ENCODE measurements around the gene TRAK1. TPM values are rescaled to one million over a fixed set of nuclear protein-coding genes. Genes with fewer than 3 reads are reported as not detected.

TRAK1 gene
- total RNA-seq, 1 experiment from 2014 or later, result 46.8 TPM

GRCh38 chr3:42187936-42188335, 96.8 kb downstream of the TRAK1 start:
- no TSS peak for BruUV-seq (replicated peaks)
- H3K79me2 ChIP-seq (ENCODE audit: low read depth), result no peaks in the 10 kb centered on the region
- CTCF ChIA-PET, result no interaction called here

GRCh38 chr3:42188376-42188775, 97.2 kb downstream of the TRAK1 start:
- intact Hi-C loops (cut with micrococcal nuclease; ENCODE audit: unreplicated experiment), result no loop called here
- H4K20me1 ChIP-seq (ENCODE audit: insufficient read depth), result no peaks in the 10 kb centered on the region
- no peaks in the 10 kb centered on the region for H3K9me3 ChIP-seq (ENCODE audit: insufficient read depth, low read depth)
- no peak overlapping the region for H3K4me3 ChIP-seq
- no peaks in the 10 kb centered on the region for H3K27me3 ChIP-seq (ENCODE audit: insufficient read depth, low read depth)
- no peaks in the 10 kb centered on the region for H3K79me2 ChIP-seq (ENCODE audit: low read depth)
- ChIA-PET CTCF (no interaction called here), POLR2A (ENCODE audit: unreplicated experiment) (no interaction called here)
- DNase-seq, result no peak
- no peaks in the 10 kb centered on the region for H3K4me1 ChIP-seq (replicated peaks; ENCODE audit: insufficient read depth)
- no TSS peak for BruUV-seq (replicated peaks)
- no peaks in the 10 kb centered on the region for H3K9me2 ChIP-seq (ENCODE audit: insufficient read depth)
- no peak for TF ChIP-seq EZH2 (IDR thresholded peaks at IDR 0.05; ENCODE audit: low read depth)
- no peak for TF ChIP-seq CTCF (conservative IDR thresholded peaks at IDR 0.05)
- no peaks in the 10 kb centered on the region for H3F3A ChIP-seq (ENCODE audit: insufficient read depth, low read depth)
- no peaks in the 10 kb centered on the region for H3K36me3 ChIP-seq (ENCODE audit: low read depth)
- H2AFZ ChIP-seq, result no peak overlapping the region
- no peak overlapping the region for H3K27ac ChIP-seq
- H3K4me2 ChIP-seq, result no peak overlapping the region

More at GRCh38 chr3:42187936-42188335, 96.8 kb downstream of the TRAK1 start:
- H3F3A ChIP-seq (ENCODE audit: insufficient read depth, low read depth), result no peaks in the 10 kb centered on the region
- H3K4me3 ChIP-seq, result no peak overlapping the region
- no peak for TF ChIP-seq EZH2 (IDR thresholded peaks at IDR 0.05; ENCODE audit: low read depth)
- TF ChIP-seq CTCF (conservative IDR thresholded peaks at IDR 0.05), result no peak
- no peaks in the 10 kb centered on the region for H4K20me1 ChIP-seq (ENCODE audit: insufficient read depth)
- H3K27ac ChIP-seq, result no peak overlapping the region
- H2AFZ ChIP-seq, result no peak overlapping the region
- no peak for DNase-seq
- H3K36me3 ChIP-seq (ENCODE audit: low read depth), result no peaks in the 10 kb centered on the region
- no peaks in the 10 kb centered on the region for H3K27me3 ChIP-seq (ENCODE audit: insufficient read depth, low read depth)
- H3K4me1 ChIP-seq (replicated peaks; ENCODE audit: insufficient read depth), result no peaks in the 10 kb centered on the region
- intact Hi-C loops (cut with micrococcal nuclease; ENCODE audit: unreplicated experiment), result no loop called here
- POLR2A ChIA-PET (ENCODE audit: unreplicated experiment), result no interaction called here
- H3K9me2 ChIP-seq (ENCODE audit: insufficient read depth), result no peaks in the 10 kb centered on the region
- no peak overlapping the region for H3K4me2 ChIP-seq
- H3K9me3 ChIP-seq (ENCODE audit: insufficient read depth, low read depth), result no peaks in the 10 kb centered on the region

GRCh38 chr3:42189001-42189460, 97.9 kb downstream of the TRAK1 start:
- BruUV-seq (replicated peaks), result no TSS peak
- Histone ChIP-seq H3K9me3 (ENCODE audit: insufficient read depth, low read depth) (no peaks in the 10 kb centered on the region), H2AFZ (no peak overlapping the region), H3K9me2 (ENCODE audit: insufficient read depth) (no peaks in the 10 kb centered on the region), H3K4me2 (no peak overlapping the region), H3K4me1 (replicated peaks; ENCODE audit: insufficient read depth) (no peaks in the 10 kb centered on the region), H3K4me3 (no peak overlapping the region), H3K27ac (no peak overlapping the region), H3K36me3 (ENCODE audit: low read depth) (no peaks in the 10 kb centered on the region), H3F3A (ENCODE audit: insufficient read depth, low read depth) (no peaks in the 10 kb centered on the region), H3K79me2 (ENCODE audit: low read depth) (no peaks in the 10 kb centered on the region), H3K27me3 (ENCODE audit: insufficient read depth, low read depth) (no peaks in the 10 kb centered on the region), H4K20me1 (ENCODE audit: insufficient read depth) (no peaks in the 10 kb centered on the region)
- TF ChIP-seq CTCF (conservative IDR thresholded peaks at IDR 0.05) (no peak), EZH2 (IDR thresholded peaks at IDR 0.05; ENCODE audit: low read depth) (no peak)
- POLR2A ChIA-PET (ENCODE audit: unreplicated experiment), result interaction anchor here (0.7 kb wide), 1 partner anchor 301 kb away, joined by 4 read pairs; no protein-coding TSS in a partner anchor
- no peak for DNase-seq
- intact Hi-C loops (cut with micrococcal nuclease; ENCODE audit: unreplicated experiment), result no loop called here
- CTCF ChIA-PET, result interaction anchor here (0.6 to 1.4 kb wide), 2 partner anchors 9 to 71 kb away, joined by 3 to 10 read pairs; no protein-coding TSS in a partner anchor
